ENCODE results near the gene DOCK7. TPM values are rescaled to one million over a fixed set of nuclear protein-coding genes. Genes with fewer than 3 reads are reported as not detected.
"Not testable (repeated sequence)": the region's sequence is repeated elsewhere in the genome, so short reads cannot be mapped to it uniquely, and the experiment has no call there.

Gene DOCK7
- total RNA-seq, 1 donor from 2014 or later, result 46.0 TPM

DNA sequence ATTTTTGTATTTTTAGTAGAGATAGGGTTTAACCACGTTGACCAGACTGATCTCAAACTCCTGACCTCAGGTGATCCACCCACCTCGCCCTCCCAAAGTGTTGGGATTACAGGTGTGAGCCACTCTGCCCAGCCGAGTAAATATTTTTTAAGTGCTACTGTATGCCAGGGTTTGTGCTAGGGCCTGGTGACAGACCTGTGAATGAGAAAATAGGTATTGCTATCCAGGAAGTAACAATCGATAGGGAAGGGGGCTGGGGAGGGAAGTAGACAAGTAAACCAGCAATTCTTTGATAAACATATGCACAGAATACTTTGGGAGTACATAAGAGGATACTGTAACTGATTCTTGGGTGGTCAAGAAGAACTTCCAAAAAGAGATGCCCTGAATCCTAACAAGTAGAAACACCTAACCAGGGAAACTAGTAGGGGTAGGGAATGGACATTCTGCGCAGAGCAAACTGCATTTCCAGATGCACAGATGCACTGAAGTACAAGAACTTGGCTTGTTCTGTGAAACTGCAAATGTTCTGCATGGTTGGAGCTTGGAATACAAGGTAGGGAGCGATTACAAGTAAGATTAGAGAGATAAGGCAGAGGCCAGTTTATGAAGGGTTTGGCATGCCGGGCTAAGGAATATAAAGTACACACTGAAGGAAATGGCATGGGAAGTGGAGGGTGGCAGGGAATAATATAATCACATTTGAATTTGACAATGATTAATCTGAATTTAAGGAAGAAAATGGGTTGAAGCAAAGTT is 19.0 kb upstream of the DOCK7 start:
- no peak for DNase-seq (ENCODE audit: low spot score in 2 of 2)

DNA sequence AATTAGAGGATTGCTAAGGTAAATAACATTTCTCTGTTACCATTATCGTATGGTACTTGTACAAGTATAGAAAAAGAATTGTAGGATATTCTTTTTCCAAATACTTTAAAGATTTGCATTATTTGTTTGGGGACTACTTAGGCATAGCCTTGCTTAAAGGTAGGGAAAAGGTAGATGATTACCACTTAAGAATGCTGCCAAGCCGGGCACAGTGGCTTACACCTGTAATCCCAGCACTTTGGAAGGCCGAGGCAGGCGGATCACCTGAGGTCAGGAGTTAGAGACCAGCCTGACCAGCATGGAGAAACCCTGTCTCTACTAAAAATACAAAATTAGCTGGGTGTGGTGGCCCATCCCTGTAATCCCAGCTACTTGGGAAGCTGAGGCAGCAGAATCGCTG is 10.0 kb upstream of the DOCK7 start:
- H3K4me3 ChIP-seq; H3K27ac ChIP-seq; H3K27me3 ChIP-seq; H3K4me1 ChIP-seq; intact Hi-C loops (cut with DNase I); DNase-seq (ENCODE audit: low spot score in 2 of 2); H3K36me3 ChIP-seq; H3K9me3 ChIP-seq: not testable (repeated sequence)

More for the DNA sequence above, 19.0 kb upstream of the DOCK7 start:
- intact Hi-C loops (cut with DNase I), result no loop called here
- Histone ChIP-seq H3K9me3 (no peaks in the 10 kb centered on the region), H3K36me3 (no peaks in the 10 kb centered on the region), H3K27ac (no peak overlapping the region), H3K4me3 (no peak overlapping the region), H3K27me3 (no peaks in the 10 kb centered on the region), H3K4me1 (no peaks in the 10 kb centered on the region)
- TF ChIP-seq CTCF (IDR thresholded peaks at IDR 0.05), result no peak

GRCh38 chr1:62694479-62694878 is 6.3 kb upstream of the DOCK7 start:
- H3K36me3 ChIP-seq, result not testable (repeated sequence)

DNA sequence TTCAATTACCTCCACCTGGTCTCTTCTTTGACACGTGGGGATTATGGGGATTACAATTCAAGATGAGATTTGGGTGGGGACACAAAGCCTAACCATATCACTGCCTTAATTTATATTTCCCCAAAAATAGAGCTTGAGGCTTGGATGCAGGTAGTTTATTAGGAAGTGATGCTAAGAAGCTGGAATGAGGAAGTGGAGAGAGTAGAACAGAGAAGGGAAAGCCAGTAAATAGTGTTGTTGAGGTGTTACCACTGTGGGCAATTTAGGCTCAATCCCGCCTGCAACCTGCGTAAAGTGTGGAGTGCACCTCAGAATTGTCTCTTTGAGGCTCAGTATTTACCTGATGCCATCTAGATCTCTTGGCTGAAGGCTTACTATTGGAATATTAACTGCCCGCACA is 4.9 kb upstream of the DOCK7 start:
- no peak for DNase-seq (ENCODE audit: low spot score in 2 of 2)
- no peaks in the 10 kb centered on the region for H3K27me3 ChIP-seq
- H3K27ac ChIP-seq, result no peak overlapping the region
- H3K4me3 ChIP-seq, result no peak overlapping the region
- H3K4me1 ChIP-seq, result peaks cover 0 to 18% of the 10 kb centered on the region in 2 donors
- H3K36me3 ChIP-seq, result no peaks in the 10 kb centered on the region
- H3K9me3 ChIP-seq, result no peaks in the 10 kb centered on the region
- TF ChIP-seq CTCF (IDR thresholded peaks at IDR 0.05), result no peak
- intact Hi-C loops (cut with DNase I), result no loop called here

More at GRCh38 chr1:62694479-62694878, 6.3 kb upstream of the DOCK7 start:
- H3K4me1 ChIP-seq, result peaks cover 0 to 15% of the 10 kb centered on the region in 2 donors
- H3K27me3 ChIP-seq; H3K4me3 ChIP-seq; H3K27ac ChIP-seq; intact Hi-C loops (cut with DNase I); DNase-seq (ENCODE audit: low spot score in 2 of 2); H3K9me3 ChIP-seq: not testable (repeated sequence)

DNA sequence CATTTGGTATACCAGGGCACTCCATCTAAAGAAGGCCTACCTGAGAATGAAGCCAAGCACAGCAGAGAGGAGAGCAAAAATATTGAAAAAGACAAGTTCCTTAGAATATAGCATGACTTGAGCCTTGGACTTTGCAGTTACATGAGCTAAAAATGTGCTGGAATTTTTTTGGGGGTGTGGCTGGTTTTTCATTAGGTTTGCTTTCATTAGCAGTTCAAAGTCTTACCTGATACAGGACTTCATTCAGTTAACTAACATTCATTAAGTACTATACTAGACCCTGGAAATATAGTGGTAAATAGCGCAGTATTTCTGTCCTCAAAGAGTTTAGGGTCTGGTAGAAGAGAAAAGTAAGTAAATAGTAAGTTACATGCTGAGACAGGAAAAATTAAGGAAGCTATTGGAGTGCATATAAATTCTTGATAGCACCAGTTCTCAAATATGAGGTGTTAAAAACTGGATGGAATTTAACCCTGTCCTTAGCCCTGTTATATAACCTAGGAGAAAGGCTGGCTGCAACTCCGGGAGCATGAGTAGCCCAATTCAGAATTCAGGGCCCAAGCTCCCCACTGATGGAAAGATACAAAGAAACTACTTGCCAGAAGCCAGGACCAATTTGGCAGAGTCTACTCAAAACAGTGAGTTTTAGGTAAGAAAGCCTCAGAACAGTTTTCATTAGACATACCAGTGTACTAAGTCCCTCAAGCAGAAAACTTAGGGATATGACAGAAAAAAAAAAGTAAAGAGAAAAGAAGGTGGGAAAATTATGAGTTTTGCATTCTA is 3.1 kb upstream of the DOCK7 start:
- TF ChIP-seq CTCF (IDR thresholded peaks at IDR 0.05), result no peak
- Histone ChIP-seq H3K27ac (peak overlapping the region; percentile 65 to 95), H3K4me3 (no peak overlapping the region), H3K36me3 (no peaks in the 10 kb centered on the region), H3K4me1 (peaks cover 3 to 25% of the 10 kb centered on the region in 2 donors), H3K9me3 (no peaks in the 10 kb centered on the region), H3K27me3 (no peaks in the 10 kb centered on the region)
- intact Hi-C loops (cut with DNase I), result no loop called here
- DNase-seq (ENCODE audit: low spot score in 2 of 2), result no peak

- Histone ChIP-seq H3K27me3 (no peaks in the 10 kb centered on the region), H3K27ac (peak overlapping the region; percentile 65 to 95), H3K36me3 (no peaks in the 10 kb centered on the region), H3K4me3 (no peak overlapping the region), H3K4me1 (peaks cover 11 to 37% of the 10 kb centered on the region in 2 donors), H3K9me3 (no peaks in the 10 kb centered on the region)
- intact Hi-C loops (cut with DNase I), result loop anchor here (2.0 to 5.0 kb wide), 3 partner anchors 38 to 253 kb away; partner anchors contain the start of gene USP1
- no peak for TF ChIP-seq CTCF (IDR thresholded peaks at IDR 0.05)
- DNase-seq (ENCODE audit: low spot score in 2 of 2), result no peak
Observed at GRCh38 chr1:62689524-62689923, 1.3 kb upstream of the DOCK7 start.
